Large intestine (tissue), 3 donors: ENCODE data around the gene FMN2. TPM values are rescaled to one million over a fixed set of nuclear protein-coding genes. Genes with fewer than 3 reads are reported as not detected.

ENCODE experiments used
- DNase-seq, 2 donors: peaks; one replicate each; pipeline versions ENCODE4 v3.0.0 to v3.0.0-alpha.2; 2013
- H3K27ac ChIP-seq: one replicate; pipeline ENCODE4 v1.5.1; 2013; ENCODE audit warnings: low read length
- H3K27me3 ChIP-seq: 2 replicates; pipeline ENCODE4 v1.6.1; 2013; ENCODE audit warnings: low read length; ENCODE audit not compliant: control insufficient read depth, insufficient read depth
- H3K36me3 ChIP-seq: 2 replicates; pipeline ENCODE4 v1.6.1; 2013; ENCODE audit warnings: low read length; ENCODE audit not compliant: control insufficient read depth, insufficient read depth
- H3K4me1 ChIP-seq: one replicate; pipeline ENCODE4 v1.6.1; 2013; ENCODE audit warnings: low read length; ENCODE audit not compliant: control insufficient read depth, insufficient read depth
- H3K4me3 ChIP-seq: one replicate; pipeline ENCODE4 v1.5.1; 2013; ENCODE audit warnings: low read length
- H3K9me3 ChIP-seq: one replicate; pipeline ENCODE4 v1.6.1; 2013; ENCODE audit warnings: mild to moderate bottlenecking, low read depth, low read length, moderate library complexity; ENCODE audit not compliant: control insufficient read depth
- WGBS: methylation state at CpG from one replicate; pipeline ENCODE4 v1.1.5; 2013; ENCODE audit warnings: low lambda C conversion rate; ENCODE audit not compliant: insufficient coverage; 5-methylcytosine and 5-hydroxymethylcytosine counted together
- polyA plus RNA-seq: library from polyadenylated mRNA; unstranded; fragments of 120-200 nt; gene quantifications from one replicate; pipeline ENCODE4 v1.2.1, GENCODE V29; 2013

The FMN2 gene
- polyA plus RNA-seq, 1 donor: 1.8 TPM

- no peak overlapping the region for H3K4me3 ChIP-seq
- 91% methylated on average over 2 of the region's 6 CpGs for WGBS
- no peak for DNase-seq
- no peak overlapping the region for H3K27ac ChIP-seq
- no peaks in the 10 kb centered on the region for H3K4me1 ChIP-seq
- no peaks in the 10 kb centered on the region for H3K27me3 ChIP-seq
- no peaks in the 10 kb centered on the region for H3K36me3 ChIP-seq
- no peaks in the 10 kb centered on the region for H3K9me3 ChIP-seq
Measured at GRCh38 chr1:240329443-240329842, 237.8 kb downstream of the FMN2 start.

DNA sequence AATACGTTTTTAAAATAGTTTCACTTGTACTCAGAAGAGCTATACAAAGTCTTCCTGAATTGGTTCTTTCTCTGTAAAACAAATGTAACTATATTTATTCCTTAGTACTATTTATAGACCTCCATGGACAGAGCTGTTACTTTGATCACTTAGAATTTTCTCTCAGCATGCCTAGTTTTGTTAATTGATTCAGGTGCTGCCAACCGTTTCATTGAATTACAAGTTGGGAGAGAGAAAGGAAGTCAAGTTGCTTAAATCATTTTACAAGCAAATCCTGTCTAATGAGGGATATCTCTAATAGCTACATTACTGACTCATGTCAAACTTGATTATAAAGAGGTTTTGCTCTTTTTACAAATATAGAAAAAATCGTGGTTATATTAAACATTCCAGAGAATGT lies 241.0 kb downstream of the FMN2 start:
- Histone ChIP-seq H3K4me1 (no peaks in the 10 kb centered on the region), H3K9me3 (no peaks in the 10 kb centered on the region), H3K36me3 (no peaks in the 10 kb centered on the region), H3K27me3 (no peaks in the 10 kb centered on the region), H3K4me3 (no peak overlapping the region), H3K27ac (no peak overlapping the region)
- 57% methylated on average over 2 of the region's 3 CpGs for WGBS
- no peak for DNase-seq

DNA sequence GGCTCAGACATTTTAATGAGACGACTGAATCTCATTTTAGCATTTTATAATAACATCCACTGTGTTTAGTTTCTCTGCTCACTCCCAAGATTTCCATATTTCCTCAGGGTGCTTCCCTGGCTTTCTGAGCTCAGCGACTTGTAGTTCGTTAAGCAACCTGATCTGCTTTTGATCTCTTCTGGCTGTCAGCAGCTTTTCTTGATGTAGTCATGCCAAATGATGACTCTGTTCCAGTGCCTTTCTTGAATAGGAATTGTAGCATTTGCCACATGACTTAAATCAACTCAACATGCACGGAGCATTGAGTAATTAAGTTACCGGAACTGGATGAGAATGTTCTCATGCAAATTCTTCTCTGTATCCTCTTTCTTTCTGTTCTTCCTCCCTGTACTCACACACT lies 246.1 kb downstream of the FMN2 start:
- 90% methylated on average over 2 of the region's 5 CpGs for WGBS
- Histone ChIP-seq H3K9me3 (no peaks in the 10 kb centered on the region), H3K27me3 (no peaks in the 10 kb centered on the region), H3K27ac (no peak overlapping the region), H3K36me3 (no peaks in the 10 kb centered on the region), H3K4me1 (no peaks in the 10 kb centered on the region), H3K4me3 (no peak overlapping the region)
- no peak for DNase-seq

DNA sequence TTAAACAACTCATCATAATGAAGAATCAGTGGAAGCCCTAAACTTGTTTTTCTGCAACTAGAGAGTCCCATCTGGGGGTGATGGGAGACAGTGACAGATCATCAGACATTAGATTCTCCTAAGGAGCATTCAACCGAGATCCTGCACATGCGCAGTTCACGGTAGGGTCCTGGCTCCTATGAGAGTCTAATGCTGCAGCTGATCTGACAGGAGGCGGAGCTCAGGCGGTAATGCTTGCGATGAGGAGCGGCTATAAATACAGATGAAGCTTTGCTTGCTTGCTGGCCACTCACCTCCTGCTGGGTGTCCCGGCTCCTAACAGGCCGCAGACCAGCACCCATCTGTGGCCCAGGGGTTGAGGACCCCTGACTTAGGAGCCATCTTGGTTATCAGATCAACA lies 247.2 kb downstream of the FMN2 start:
- Histone ChIP-seq H3K36me3 (no peaks in the 10 kb centered on the region), H3K27ac (no peak overlapping the region), H3K4me1 (no peaks in the 10 kb centered on the region), H3K4me3 (no peak overlapping the region), H3K27me3 (no peaks in the 10 kb centered on the region), H3K9me3 (no peaks in the 10 kb centered on the region)
- no peak for DNase-seq
- WGBS: no CpG with 5 or more reads among the region's 9 CpGs

- no peak for DNase-seq
- 57% methylated on average over 4 of the region's 6 CpGs for WGBS
- Histone ChIP-seq H3K9me3 (no peaks in the 10 kb centered on the region), H3K36me3 (no peaks in the 10 kb centered on the region), H3K27me3 (no peaks in the 10 kb centered on the region), H3K4me1 (no peaks in the 10 kb centered on the region), H3K27ac (no peak overlapping the region), H3K4me3 (no peak overlapping the region)
Measured at GRCh38 chr1:240341365-240342250, 249.9 kb downstream of the FMN2 start.

GRCh38 chr1:240342251-240342625 lies 250.6 kb downstream of the FMN2 start:
- no peaks in the 10 kb centered on the region for H3K4me1 ChIP-seq
- H3K36me3 ChIP-seq: no peaks in the 10 kb centered on the region
- H3K27ac ChIP-seq: no peak overlapping the region
- H3K9me3 ChIP-seq: no peaks in the 10 kb centered on the region
- no peak for DNase-seq
- WGBS: 72% methylated on average over 3 of the region's 3 CpGs
- no peak overlapping the region for H3K4me3 ChIP-seq
- no peaks in the 10 kb centered on the region for H3K27me3 ChIP-seq

GRCh38 chr1:240343045-240343444 lies 251.4 kb downstream of the FMN2 start:
- no peaks in the 10 kb centered on the region for H3K4me1 ChIP-seq
- no peak overlapping the region for H3K27ac ChIP-seq
- H3K36me3 ChIP-seq: no peaks in the 10 kb centered on the region
- no peak overlapping the region for H3K4me3 ChIP-seq
- DNase-seq: peak in 1 of 2 donors; percentile 5
- no peaks in the 10 kb centered on the region for H3K9me3 ChIP-seq
- no peaks in the 10 kb centered on the region for H3K27me3 ChIP-seq
- WGBS: no CpG with 5 or more reads among the region's 2 CpGs

- no peaks in the 10 kb centered on the region for H3K36me3 ChIP-seq
- no peak for DNase-seq
- H3K27me3 ChIP-seq: no peaks in the 10 kb centered on the region
- no peaks in the 10 kb centered on the region for H3K9me3 ChIP-seq
- H3K4me3 ChIP-seq: no peak overlapping the region
- H3K27ac ChIP-seq: no peak overlapping the region
- no peaks in the 10 kb centered on the region for H3K4me1 ChIP-seq
Measured at GRCh38 chr1:240343966-240344365, 252.3 kb downstream of the FMN2 start.

DNA sequence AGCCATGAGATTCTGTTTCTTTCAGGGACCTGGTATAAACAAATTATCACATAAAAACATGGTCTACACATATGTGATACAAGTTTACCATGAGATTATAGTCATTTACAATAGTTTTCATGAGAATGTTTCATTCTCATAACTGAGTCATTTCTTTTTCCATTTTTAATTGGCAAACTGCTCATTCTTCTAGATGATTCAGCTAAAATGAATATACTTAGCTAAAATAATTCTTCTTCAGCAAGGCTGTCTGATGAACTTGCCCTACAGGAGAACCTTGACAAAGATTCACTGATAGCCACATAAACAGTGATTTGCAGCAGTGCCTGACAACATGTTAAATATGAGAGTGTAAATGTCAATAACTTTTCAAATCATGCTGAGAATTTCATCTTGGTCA lies 253.2 kb downstream of the FMN2 start:
- DNase-seq: no peak
- no peaks in the 10 kb centered on the region for H3K27me3 ChIP-seq
- no peak overlapping the region for H3K4me3 ChIP-seq
- H3K27ac ChIP-seq: no peak overlapping the region
- no peaks in the 10 kb centered on the region for H3K9me3 ChIP-seq
- H3K4me1 ChIP-seq: no peaks in the 10 kb centered on the region
- H3K36me3 ChIP-seq: no peaks in the 10 kb centered on the region

GRCh38 chr1:240349695-240350094 lies 258.0 kb downstream of the FMN2 start:
- H3K4me3 ChIP-seq: no peak overlapping the region
- no peaks in the 10 kb centered on the region for H3K9me3 ChIP-seq
- H3K27ac ChIP-seq: no peak overlapping the region
- no peaks in the 10 kb centered on the region for H3K36me3 ChIP-seq
- no peak for DNase-seq
- no peaks in the 10 kb centered on the region for H3K4me1 ChIP-seq
- WGBS: 93% methylated on average over 2 of the region's 2 CpGs
- H3K27me3 ChIP-seq: no peaks in the 10 kb centered on the region

- no peak overlapping the region for H3K4me3 ChIP-seq
- no peak overlapping the region for H3K27ac ChIP-seq
- H3K4me1 ChIP-seq: no peaks in the 10 kb centered on the region
- no peaks in the 10 kb centered on the region for H3K27me3 ChIP-seq
- H3K9me3 ChIP-seq: no peaks in the 10 kb centered on the region
- no peak for DNase-seq
- H3K36me3 ChIP-seq: no peaks in the 10 kb centered on the region
- WGBS: no CpG with 5 or more reads among the region's 1 CpG
Measured at GRCh38 chr1:240350910-240351331, 259.2 kb downstream of the FMN2 start.
